ENCODE measurements around the gene XRRA1.

XRRA1 gene, protein sequence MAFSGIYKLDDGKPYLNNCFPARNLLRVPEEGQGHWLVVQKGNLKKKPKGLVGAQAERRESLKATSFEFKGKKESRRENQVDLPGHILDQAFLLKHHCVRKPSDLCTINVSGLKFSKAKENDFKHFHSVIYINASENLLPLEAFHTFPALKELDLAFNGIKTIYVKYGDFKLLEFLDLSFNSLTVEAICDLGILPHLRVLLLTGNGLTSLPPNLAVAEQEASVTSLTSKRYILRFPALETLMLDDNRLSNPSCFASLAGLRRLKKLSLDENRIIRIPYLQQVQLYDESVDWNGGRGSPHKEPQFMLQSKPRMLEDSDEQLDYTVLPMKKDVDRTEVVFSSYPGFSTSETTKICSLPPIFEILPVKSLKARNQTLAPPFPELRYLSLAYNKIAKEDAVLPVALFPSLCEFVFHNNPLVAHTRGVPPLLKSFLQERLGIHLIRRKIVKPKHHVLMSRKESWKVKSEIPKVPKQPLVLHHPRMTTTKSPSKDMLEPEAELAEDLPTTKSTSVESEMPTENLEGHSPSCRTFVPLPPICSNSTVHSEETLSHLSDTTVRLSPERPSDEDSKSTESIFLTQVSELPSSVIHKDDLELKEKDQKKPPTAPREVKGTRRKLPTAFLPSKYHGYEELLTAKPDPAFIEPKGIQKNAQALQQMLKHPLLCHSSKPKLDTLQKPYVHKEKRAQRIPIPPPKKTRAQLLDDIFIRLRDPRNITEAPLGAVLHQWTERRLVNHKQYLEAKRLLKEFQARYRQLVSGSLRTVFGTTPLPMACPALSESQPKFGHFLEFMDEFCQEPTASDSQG

DNA sequence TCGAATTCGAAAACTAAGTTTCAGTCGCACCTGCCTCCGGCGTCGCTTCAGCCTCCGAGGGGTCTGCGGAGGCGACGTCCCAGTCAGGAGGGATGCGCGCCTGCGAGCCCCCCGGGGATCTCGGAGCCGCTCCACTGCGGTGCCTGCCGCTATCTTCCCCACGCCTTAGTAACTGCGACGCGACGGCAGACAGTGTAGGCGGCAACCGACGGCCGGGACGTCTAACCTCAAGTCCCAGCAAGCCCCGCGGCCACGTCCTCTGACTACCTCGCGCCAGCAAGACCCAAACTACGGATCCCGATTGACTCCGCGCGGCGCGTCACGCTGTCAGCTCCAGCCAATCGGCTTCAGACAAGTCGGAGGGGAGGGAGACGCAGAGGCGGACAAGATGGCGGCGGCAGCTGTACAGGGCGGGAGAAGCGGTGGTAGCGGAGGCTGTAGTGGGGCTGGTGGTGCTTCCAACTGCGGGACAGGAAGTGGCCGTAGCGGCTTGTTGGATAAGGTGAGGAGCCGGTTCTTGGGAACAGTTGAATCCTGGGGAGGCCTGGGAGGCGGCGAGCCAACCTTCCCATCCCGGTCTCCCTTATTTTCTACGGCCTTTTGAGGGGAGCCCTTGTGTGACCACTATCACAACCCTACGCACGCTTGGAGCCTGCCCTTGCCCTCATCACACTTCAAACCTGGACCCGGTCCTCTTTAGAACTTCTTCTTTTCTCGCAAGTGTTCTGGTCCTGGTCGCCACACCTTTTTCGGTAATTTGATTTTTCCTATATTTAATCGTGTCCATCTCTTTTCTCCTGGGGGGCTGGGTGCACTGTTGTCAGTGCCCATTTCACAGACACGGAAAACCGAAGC, at the start of gene XRRA1, which contains the start of gene SPCS2:
XRRA1 (minus strand) TSS at position 194 of the 855 bp plus-strand sequence. CDS start 8,213 bp downstream, outside the sequence.
SPCS2 (plus strand) TSS at position 369 of the 855 bp plus-strand sequence; CDS start at position 389, 20 bp downstream.
- TF ChIP-seq, protein P1, sequence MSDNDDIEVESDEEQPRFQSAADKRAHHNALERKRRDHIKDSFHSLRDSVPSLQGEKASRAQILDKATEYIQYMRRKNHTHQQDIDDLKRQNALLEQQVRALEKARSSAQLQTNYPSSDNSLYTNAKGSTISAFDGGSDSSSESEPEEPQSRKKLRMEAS (IDR thresholded peaks at IDR 0.05; ENCODE audit: low read depth, low read length): peak; percentile 86
- TF ChIP-seq, protein P2, sequence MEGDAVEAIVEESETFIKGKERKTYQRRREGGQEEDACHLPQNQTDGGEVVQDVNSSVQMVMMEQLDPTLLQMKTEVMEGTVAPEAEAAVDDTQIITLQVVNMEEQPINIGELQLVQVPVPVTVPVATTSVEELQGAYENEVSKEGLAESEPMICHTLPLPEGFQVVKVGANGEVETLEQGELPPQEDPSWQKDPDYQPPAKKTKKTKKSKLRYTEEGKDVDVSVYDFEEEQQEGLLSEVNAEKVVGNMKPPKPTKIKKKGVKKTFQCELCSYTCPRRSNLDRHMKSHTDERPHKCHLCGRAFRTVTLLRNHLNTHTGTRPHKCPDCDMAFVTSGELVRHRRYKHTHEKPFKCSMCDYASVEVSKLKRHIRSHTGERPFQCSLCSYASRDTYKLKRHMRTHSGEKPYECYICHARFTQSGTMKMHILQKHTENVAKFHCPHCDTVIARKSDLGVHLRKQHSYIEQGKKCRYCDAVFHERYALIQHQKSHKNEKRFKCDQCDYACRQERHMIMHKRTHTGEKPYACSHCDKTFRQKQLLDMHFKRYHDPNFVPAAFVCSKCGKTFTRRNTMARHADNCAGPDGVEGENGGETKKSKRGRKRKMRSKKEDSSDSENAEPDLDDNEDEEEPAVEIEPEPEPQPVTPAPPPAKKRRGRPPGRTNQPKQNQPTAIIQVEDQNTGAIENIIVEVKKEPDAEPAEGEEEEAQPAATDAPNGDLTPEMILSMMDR (IDR thresholded peaks at IDR 0.05; ENCODE audit: low read depth, low read length): no peak
- peak; percentile 79 for TF ChIP-seq POLR2A (IDR thresholded peaks at IDR 0.05; ENCODE audit: extremely low read depth, insufficient read length)
- peak; percentile 83 for TF ChIP-seq MYC (IDR thresholded peaks at IDR 0.05; ENCODE audit: low read depth, low read length)
- peak within 1 kb of the TSS; percentile 89 for H3K4me3 ChIP-seq (ENCODE audit: low read depth, low read length)

DNA sequence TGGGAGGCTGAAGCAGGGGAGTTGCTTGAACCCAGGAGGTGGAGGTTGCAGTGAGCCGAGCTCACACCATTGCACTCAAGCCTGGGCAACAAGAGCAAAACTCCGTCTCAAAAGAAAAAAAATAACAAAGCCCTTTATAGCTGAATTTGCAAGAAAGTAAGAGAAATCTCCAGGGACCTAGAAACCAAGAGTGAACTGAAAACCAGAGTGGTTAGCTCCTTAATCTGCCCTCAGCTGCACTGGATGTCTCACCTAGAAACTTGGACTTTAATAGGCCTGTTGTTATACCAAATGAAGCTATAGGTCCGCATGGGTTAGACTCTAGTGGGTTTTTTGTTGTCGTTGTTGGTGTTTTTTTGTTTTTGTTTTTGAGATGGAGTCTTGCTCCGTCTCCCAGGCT, 44.0 kb upstream of the XRRA1 start:
- no peak for DNase-seq (ENCODE audit: low read depth)
- TF ChIP-seq MYC (IDR thresholded peaks at IDR 0.05; ENCODE audit: low read depth, low read length) (no peak), POLR2A (IDR thresholded peaks at IDR 0.05; ENCODE audit: extremely low read depth, insufficient read length) (no peak)
- TF ChIP-seq, protein P1 (IDR thresholded peaks at IDR 0.05; ENCODE audit: low read depth, low read length): no peak
- TF ChIP-seq, protein P2 (IDR thresholded peaks at IDR 0.05; ENCODE audit: low read depth, low read length): no peak
- H3K4me3 ChIP-seq (ENCODE audit: low read depth, low read length): no peak overlapping the region

More for the DNA sequence above, at the start of gene XRRA1, which contains the start of gene SPCS2:
- DNase-seq (ENCODE audit: low read depth): peak; percentile 100

DNA sequence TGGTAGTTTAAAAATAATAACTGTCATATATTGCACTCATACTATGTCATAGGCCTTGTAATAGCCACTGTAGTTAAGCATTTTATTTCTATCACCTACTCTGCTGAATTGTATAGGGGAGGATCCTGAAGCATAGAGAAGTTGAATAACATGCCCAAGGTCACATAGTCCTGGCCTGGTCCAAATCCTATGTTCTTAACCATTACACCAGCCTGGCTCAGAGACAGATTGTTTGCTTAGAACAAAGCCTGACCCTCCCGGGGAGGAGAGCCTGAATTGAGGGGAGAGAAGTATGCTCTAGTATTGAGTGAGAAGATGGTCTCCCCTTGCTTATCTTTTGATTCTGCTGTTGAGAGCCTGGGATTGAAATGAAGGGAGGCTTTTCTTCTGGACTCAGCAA, 42.0 kb upstream of the XRRA1 start:
- TF ChIP-seq, protein P1 (IDR thresholded peaks at IDR 0.05; ENCODE audit: low read depth, low read length): no peak
- peak overlapping the region; percentile 12 for H3K4me3 ChIP-seq (ENCODE audit: low read depth, low read length)

DNA sequence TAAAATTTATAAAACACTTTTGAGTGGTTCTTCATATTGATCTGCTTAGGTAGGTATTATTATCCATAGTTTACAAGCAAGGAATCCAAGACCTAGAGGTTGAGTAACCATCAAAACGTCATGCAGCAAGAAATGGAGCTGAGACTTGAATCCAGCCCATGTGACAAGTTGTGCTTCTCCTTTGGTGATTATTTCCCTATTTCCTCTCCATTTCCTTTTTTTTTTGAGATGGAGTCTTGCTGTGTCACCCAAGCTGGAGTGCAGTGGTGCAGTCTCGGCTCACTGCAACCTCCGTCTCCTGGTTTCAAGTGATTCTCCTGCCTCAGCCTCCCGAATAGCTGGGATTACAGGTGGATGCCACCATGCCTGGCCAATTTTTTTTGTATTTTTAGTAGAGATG, 41.3 kb upstream of the XRRA1 start:
- H3K4me3 ChIP-seq (ENCODE audit: low read depth, low read length): peak overlapping the region; percentile 93
- peak; percentile 44 for DNase-seq (ENCODE audit: low read depth)

More for the DNA sequence above, 42.0 kb upstream of the XRRA1 start:
- DNase-seq (ENCODE audit: low read depth): no peak

DNA sequence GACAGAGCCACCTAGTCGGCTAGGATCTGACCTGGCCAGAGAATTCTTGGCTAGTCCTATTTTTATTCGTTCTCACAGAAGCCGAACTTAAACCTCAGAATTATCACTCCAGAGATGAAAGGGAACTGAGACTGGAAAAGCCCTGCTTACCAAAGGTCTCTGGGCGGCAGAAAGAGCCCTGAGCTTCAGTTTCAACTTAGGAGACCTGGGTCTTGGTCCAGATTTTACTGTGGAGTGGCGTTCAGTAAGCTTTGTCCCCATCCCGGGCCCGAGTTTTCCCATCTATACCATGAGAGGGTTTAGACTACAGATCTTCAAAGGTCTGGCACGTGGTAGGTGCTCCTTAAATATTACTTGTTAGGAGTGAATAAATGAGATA, 40.4 kb upstream of the XRRA1 start:
- DNase-seq (ENCODE audit: low read depth): peak; percentile 31
- H3K4me3 ChIP-seq (ENCODE audit: low read depth, low read length): peak overlapping the region; percentile 93
- TF ChIP-seq POLR2A (IDR thresholded peaks at IDR 0.05; ENCODE audit: extremely low read depth, insufficient read length): no peak
- TF ChIP-seq, protein P2 (IDR thresholded peaks at IDR 0.05; ENCODE audit: low read depth, low read length): no peak
- TF ChIP-seq, protein P1 (IDR thresholded peaks at IDR 0.05; ENCODE audit: low read depth, low read length): 0 out of 2 replicates have a peak, but pooled peaks have one; percentile 28

DNA sequence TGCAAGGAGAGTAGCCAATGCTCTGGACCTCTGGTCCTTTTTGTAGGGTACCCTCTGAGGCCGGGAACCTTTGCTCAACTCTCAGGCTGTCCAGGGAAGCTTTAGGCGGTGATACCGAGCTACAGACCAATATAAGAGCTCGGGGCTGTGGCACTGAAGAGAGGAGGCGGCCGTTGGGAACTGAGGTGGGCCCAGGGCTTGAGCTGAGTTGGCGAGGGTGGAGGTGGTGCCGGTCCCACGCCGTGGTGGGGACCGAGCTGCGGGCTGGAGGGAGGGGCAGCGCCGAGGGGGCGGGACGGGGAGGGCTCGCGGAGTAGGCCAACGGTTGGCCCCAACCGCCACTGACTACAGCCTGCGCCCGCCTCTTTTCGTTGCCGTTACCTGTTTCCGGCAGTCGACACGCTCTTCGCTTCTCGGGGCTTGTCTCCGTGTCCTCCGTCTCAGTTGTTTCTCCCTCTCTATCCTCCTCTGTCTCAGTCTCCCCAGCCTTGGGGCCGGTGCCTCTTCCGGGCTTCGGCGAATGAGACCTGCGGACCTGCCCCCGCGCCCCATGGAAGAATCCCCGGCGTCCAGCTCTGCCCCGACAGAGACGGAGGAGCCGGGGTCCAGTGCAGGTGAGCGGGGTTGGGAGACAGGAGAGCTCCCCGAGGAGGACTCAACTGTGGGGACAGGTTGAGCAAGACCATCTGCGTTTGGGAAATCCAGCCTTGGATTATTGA, 39.8 kb upstream of the XRRA1 start, which contains the start of gene NEU3:
NEU3 (plus strand) TSS at position 393 of the 719 bp plus-strand sequence; CDS start at position 521, 128 bp downstream.
- peak; percentile 92 for DNase-seq (ENCODE audit: low read depth)
- TF ChIP-seq POLR2A (IDR thresholded peaks at IDR 0.05; ENCODE audit: extremely low read depth, insufficient read length): peak; percentile 82
- peak; percentile 32; the same call in 1 of the 2 replicates for TF ChIP-seq MYC (IDR thresholded peaks at IDR 0.05; ENCODE audit: low read depth, low read length)
- TF ChIP-seq, protein P2 (IDR thresholded peaks at IDR 0.05; ENCODE audit: low read depth, low read length): no peak
- TF ChIP-seq, protein P1 (IDR thresholded peaks at IDR 0.05; ENCODE audit: low read depth, low read length): no peak; the same call in none of the 2 replicates
- H3K4me3 ChIP-seq (ENCODE audit: low read depth, low read length): peak within 1 kb of the TSS; percentile 93
